Measurements from ENCODE around the gene RECQL5. TPM values are rescaled to one million over a fixed set of nuclear protein-coding genes. Genes with fewer than 3 reads are reported as not detected.

Gene RECQL5
- total RNA-seq, 1 experiment from 2014 or later, result 36.3 TPM

GRCh38 chr17:75673487-75673886, 6.5 kb upstream of the RECQL5 start:
- Histone ChIP-seq H3K36me3 (replicated peaks; ENCODE audit: control insufficient read depth, insufficient read depth, low read length) (peaks cover 22% of the 10 kb centered on the region), H3K27me3 (ENCODE audit: control insufficient read depth, insufficient read depth, low read length) (no peaks in the 10 kb centered on the region), H3K4me3 (ENCODE audit: insufficient read depth, low read depth, low read length) (no peak overlapping the region)
- no peak for DNase-seq

GRCh38 chr17:75672011-75672410, 5.1 kb upstream of the RECQL5 start:
- H3K27me3 ChIP-seq (ENCODE audit: control insufficient read depth, insufficient read depth, low read length), result no peaks in the 10 kb centered on the region
- peaks cover 22% of the 10 kb centered on the region for H3K36me3 ChIP-seq (replicated peaks; ENCODE audit: control insufficient read depth, insufficient read depth, low read length)
- H3K4me3 ChIP-seq (ENCODE audit: insufficient read depth, low read depth, low read length), result no peak overlapping the region
- DNase-seq, result no peak

- DNase-seq, result no peak
- H3K36me3 ChIP-seq (replicated peaks; ENCODE audit: control insufficient read depth, insufficient read depth, low read length), result peaks cover 20% of the 10 kb centered on the region
Observed at GRCh38 chr17:75670868-75671267, 3.9 kb upstream of the RECQL5 start.

GRCh38 chr17:75668489-75668888, 1.5 kb upstream of the RECQL5 start:
- peaks cover 19% of the 10 kb centered on the region for H3K36me3 ChIP-seq (replicated peaks; ENCODE audit: control insufficient read depth, insufficient read depth, low read length)
- no peaks in the 10 kb centered on the region for H3K27me3 ChIP-seq (ENCODE audit: control insufficient read depth, insufficient read depth, low read length)
- H3K4me3 ChIP-seq (ENCODE audit: insufficient read depth, low read depth, low read length), result no peak overlapping the region
- DNase-seq, result no peak

More at GRCh38 chr17:75670868-75671267, 3.9 kb upstream of the RECQL5 start:
- no peak overlapping the region for H3K4me3 ChIP-seq (ENCODE audit: insufficient read depth, low read depth, low read length)
- no peaks in the 10 kb centered on the region for H3K27me3 ChIP-seq (ENCODE audit: control insufficient read depth, insufficient read depth, low read length)

- peak overlapping the region; percentile 59 for H3K4me3 ChIP-seq (ENCODE audit: insufficient read depth, low read depth, low read length)
- peaks cover 17% of the 10 kb centered on the region for H3K36me3 ChIP-seq (replicated peaks; ENCODE audit: control insufficient read depth, insufficient read depth, low read length)
- no peaks in the 10 kb centered on the region for H3K27me3 ChIP-seq (ENCODE audit: control insufficient read depth, insufficient read depth, low read length)
- no peak for DNase-seq
Observed at GRCh38 chr17:75667825-75668224, 871 bp upstream of the RECQL5 start.

GRCh38 chr17:75665981-75666380, 973 bp downstream of the RECQL5 start:
- no peak for DNase-seq
- no peaks in the 10 kb centered on the region for H3K27me3 ChIP-seq (ENCODE audit: control insufficient read depth, insufficient read depth, low read length)
- H3K4me3 ChIP-seq (ENCODE audit: insufficient read depth, low read depth, low read length), result no peak overlapping the region
- peaks cover 20% of the 10 kb centered on the region for H3K36me3 ChIP-seq (replicated peaks; ENCODE audit: control insufficient read depth, insufficient read depth, low read length)

GRCh38 chr17:75664099-75664549, 2.8 kb downstream of the RECQL5 start:
- peaks cover 19% of the 10 kb centered on the region for H3K36me3 ChIP-seq (replicated peaks; ENCODE audit: control insufficient read depth, insufficient read depth, low read length)
- no peak for DNase-seq
- H3K27me3 ChIP-seq (ENCODE audit: control insufficient read depth, insufficient read depth, low read length), result no peaks in the 10 kb centered on the region
- no peak overlapping the region for H3K4me3 ChIP-seq (ENCODE audit: insufficient read depth, low read depth, low read length)

- DNase-seq, result no peak
- Histone ChIP-seq H3K4me3 (ENCODE audit: insufficient read depth, low read depth, low read length) (no peak overlapping the region), H3K36me3 (replicated peaks; ENCODE audit: control insufficient read depth, insufficient read depth, low read length) (peaks cover 20% of the 10 kb centered on the region)
Observed at GRCh38 chr17:75662511-75662910, 4.4 kb downstream of the RECQL5 start.

GRCh38 chr17:75661531-75661930, 5.4 kb downstream of the RECQL5 start:
- DNase-seq, result no peak
- Histone ChIP-seq H3K36me3 (replicated peaks; ENCODE audit: control insufficient read depth, insufficient read depth, low read length) (peaks cover 23% of the 10 kb centered on the region), H3K27me3 (ENCODE audit: control insufficient read depth, insufficient read depth, low read length) (no peaks in the 10 kb centered on the region), H3K4me3 (ENCODE audit: insufficient read depth, low read depth, low read length) (no peak overlapping the region)

More at GRCh38 chr17:75662511-75662910, 4.4 kb downstream of the RECQL5 start:
- no peaks in the 10 kb centered on the region for H3K27me3 ChIP-seq (ENCODE audit: control insufficient read depth, insufficient read depth, low read length)

- DNase-seq, result no peak
- H3K36me3 ChIP-seq (replicated peaks; ENCODE audit: control insufficient read depth, insufficient read depth, low read length), result peaks cover 23% of the 10 kb centered on the region
- no peaks in the 10 kb centered on the region for H3K27me3 ChIP-seq (ENCODE audit: control insufficient read depth, insufficient read depth, low read length)
- H3K4me3 ChIP-seq (ENCODE audit: insufficient read depth, low read depth, low read length), result no peak overlapping the region
Observed at GRCh38 chr17:75658237-75658636, 8.7 kb downstream of the RECQL5 start.

GRCh38 chr17:75654176-75654575, 12.8 kb downstream of the RECQL5 start:
- Histone ChIP-seq H3K27me3 (ENCODE audit: control insufficient read depth, insufficient read depth, low read length) (no peaks in the 10 kb centered on the region), H3K4me3 (ENCODE audit: insufficient read depth, low read depth, low read length) (no peak overlapping the region), H3K36me3 (replicated peaks; ENCODE audit: control insufficient read depth, insufficient read depth, low read length) (peaks cover 13% of the 10 kb centered on the region)
- DNase-seq, result no peak

GRCh38 chr17:75652934-75653549, 13.9 kb downstream of the RECQL5 start:
- Histone ChIP-seq H3K4me3 (ENCODE audit: insufficient read depth, low read depth, low read length) (no peak overlapping the region), H3K27me3 (ENCODE audit: control insufficient read depth, insufficient read depth, low read length) (no peaks in the 10 kb centered on the region), H3K36me3 (replicated peaks; ENCODE audit: control insufficient read depth, insufficient read depth, low read length) (peaks cover 12% of the 10 kb centered on the region)
- DNase-seq, result peak; percentile 92

- Histone ChIP-seq H3K4me3 (ENCODE audit: insufficient read depth, low read depth, low read length) (no peak overlapping the region), H3K36me3 (replicated peaks; ENCODE audit: control insufficient read depth, insufficient read depth, low read length) (peaks cover 12% of the 10 kb centered on the region)
Observed at GRCh38 chr17:75652341-75652740, 14.6 kb downstream of the RECQL5 start.

GRCh38 chr17:75650874-75651273, 16.1 kb downstream of the RECQL5 start:
- H3K36me3 ChIP-seq (replicated peaks; ENCODE audit: control insufficient read depth, insufficient read depth, low read length), result peaks cover 9% of the 10 kb centered on the region
- H3K27me3 ChIP-seq (ENCODE audit: control insufficient read depth, insufficient read depth, low read length), result no peaks in the 10 kb centered on the region
- no peak overlapping the region for H3K4me3 ChIP-seq (ENCODE audit: insufficient read depth, low read depth, low read length)
- DNase-seq, result no peak

More at GRCh38 chr17:75652341-75652740, 14.6 kb downstream of the RECQL5 start:
- no peak for DNase-seq
- no peaks in the 10 kb centered on the region for H3K27me3 ChIP-seq (ENCODE audit: control insufficient read depth, insufficient read depth, low read length)

- peaks cover 9% of the 10 kb centered on the region for H3K36me3 ChIP-seq (replicated peaks; ENCODE audit: control insufficient read depth, insufficient read depth, low read length)
- no peak for DNase-seq
- no peak overlapping the region for H3K4me3 ChIP-seq (ENCODE audit: insufficient read depth, low read depth, low read length)
- no peaks in the 10 kb centered on the region for H3K27me3 ChIP-seq (ENCODE audit: control insufficient read depth, insufficient read depth, low read length)
Observed at GRCh38 chr17:75649687-75650086, 17.3 kb downstream of the RECQL5 start.

GRCh38 chr17:75647921-75648320, 19.0 kb downstream of the RECQL5 start:
- Histone ChIP-seq H3K27me3 (ENCODE audit: control insufficient read depth, insufficient read depth, low read length) (no peaks in the 10 kb centered on the region), H3K4me3 (ENCODE audit: insufficient read depth, low read depth, low read length) (no peak overlapping the region), H3K36me3 (replicated peaks; ENCODE audit: control insufficient read depth, insufficient read depth, low read length) (peaks cover 9% of the 10 kb centered on the region)
- no peak for DNase-seq

Data from H7 (cell line).